ENCODE data around the gene KRTAP17-1. TPM values are rescaled to one million over a fixed set of nuclear protein-coding genes. Genes with fewer than 3 reads are reported as not detected.

KRTAP17-1 gene
- total RNA-seq, 2 donors from 2014 or later = not detected

DNA sequence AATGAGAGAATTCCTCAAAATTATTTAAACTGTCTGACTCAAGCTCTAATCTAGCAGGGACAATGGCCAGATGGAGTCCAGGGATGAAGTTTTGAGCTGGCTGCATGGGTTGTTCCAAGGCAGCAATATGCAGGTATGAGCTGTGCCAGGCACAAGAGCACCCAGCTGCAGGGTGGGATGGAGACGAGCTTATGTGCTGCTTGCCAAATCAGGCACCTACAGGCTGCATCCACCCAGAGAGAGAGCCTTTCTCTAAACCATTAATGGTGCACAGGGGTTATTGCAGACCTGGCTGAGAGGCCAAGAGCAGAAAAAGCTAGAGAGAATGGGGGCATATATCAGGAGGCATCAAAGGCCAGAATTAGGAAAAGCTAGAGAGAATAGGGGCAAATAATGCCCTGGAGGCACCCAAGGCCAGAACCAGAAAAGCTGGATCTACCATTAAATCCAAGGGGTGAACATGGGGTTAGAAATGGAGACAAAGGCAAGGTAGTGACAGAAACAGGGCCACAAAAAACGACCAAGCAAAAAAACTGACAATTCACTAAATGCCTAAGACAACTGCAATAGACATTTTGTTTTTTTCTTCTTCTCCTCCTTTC lies 24.2 kb upstream of the KRTAP17-1 start:
- Mint-ChIP-seq H3K9me3 (no peaks in the 10 kb centered on the region), H3K36me3 (ENCODE audit: low read depth) (no peaks in the 10 kb centered on the region), H3K4me3 (peak overlapping the region; percentile 46), H3K27ac (peak overlapping the region; percentile 34), H3K4me1 (peaks cover 45% of the 10 kb centered on the region), H3K27me3 (no peaks in the 10 kb centered on the region)
- no peak for ATAC-seq (replicated peaks)

DNA sequence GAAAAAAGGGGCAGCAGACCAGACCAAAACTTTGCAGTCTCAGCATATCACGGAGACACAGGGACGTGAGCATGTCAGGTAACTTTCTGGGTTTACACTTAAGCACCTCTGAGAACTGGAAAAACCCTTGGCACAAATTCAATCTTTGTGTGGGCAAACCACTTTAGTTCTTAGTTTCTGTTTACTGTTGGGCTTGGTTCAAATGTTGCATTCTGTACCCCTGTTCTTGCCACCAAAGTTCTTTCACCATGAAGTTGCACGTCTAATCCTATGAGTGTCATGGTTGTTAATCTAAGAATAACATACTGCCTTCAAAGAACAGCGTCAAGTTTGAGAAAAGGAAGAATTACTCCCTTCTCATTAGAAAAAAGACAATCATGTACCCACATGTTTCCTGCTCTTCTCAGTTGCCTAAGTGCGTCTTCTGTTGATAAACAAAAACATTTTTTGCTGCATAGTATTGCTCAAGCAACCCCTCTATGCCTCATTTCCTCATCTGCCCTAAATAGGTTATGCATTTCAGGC lies 23.5 kb upstream of the KRTAP17-1 start:
- H3K27me3 Mint-ChIP-seq = no peaks in the 10 kb centered on the region
- H3K4me3 Mint-ChIP-seq = peak overlapping the region; percentile 46
- peaks cover 48% of the 10 kb centered on the region for H3K4me1 Mint-ChIP-seq
- ATAC-seq (replicated peaks) = peak; percentile 70
- H3K36me3 Mint-ChIP-seq (ENCODE audit: low read depth) = no peaks in the 10 kb centered on the region
- peak overlapping the region; percentile 34 for H3K27ac Mint-ChIP-seq
- no peaks in the 10 kb centered on the region for H3K9me3 Mint-ChIP-seq

- no peak for ATAC-seq (replicated peaks)
- H3K27ac Mint-ChIP-seq = peak overlapping the region; percentile 73
- peaks cover 47% of the 10 kb centered on the region for H3K4me1 Mint-ChIP-seq
Measured at GRCh38 chr17:41335747-41336146, 20.2 kb upstream of the KRTAP17-1 start.

DNA sequence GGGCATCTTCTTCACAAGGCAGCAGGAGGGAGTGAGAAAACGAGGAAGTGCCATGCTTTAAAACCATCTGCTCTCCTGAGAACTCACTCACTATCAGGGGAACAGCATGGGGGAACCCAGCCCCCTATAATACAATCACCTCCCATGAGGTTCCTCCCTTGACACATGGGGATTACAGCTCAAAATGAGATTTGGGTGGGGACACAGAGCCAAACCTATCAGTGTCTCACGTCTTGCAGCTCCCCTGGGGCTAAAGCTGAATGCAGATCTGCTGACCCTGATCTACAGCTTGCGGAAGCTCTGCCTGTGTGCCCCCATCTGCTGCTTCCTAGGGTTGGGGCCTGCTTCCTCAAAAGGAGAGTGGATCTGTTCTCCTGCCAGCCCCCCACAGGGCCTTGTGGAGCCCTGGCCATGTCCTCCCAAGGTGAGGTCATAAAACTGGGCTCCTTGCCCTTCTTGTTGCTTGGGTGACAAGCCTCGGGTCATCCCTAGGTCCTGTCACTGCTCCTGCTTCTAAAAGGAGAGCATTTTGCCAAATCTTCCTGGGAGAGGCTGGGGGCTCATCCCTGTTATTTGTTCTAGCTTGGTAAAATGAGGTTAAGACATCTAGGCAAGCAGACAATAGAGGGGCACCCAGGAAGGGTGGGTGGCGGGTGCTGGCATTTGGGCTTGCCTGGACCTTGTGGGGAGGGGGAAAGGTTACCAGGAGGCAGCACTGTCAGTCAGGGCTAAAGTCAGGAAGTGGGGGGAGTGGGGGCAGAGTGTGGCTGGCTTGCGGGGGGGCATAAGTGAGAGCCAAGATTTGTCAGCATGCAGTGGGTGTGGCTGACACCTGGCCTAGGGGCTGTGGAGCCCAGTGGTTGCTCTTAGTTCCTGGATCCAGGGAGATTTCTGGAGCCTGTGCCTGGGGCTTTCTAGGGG lies 19.1 kb upstream of the KRTAP17-1 start:
- Mint-ChIP-seq H3K4me3 (no peak overlapping the region), H3K9me3 (no peaks in the 10 kb centered on the region), H3K4me1 (peaks cover 36% of the 10 kb centered on the region), H3K27ac (peak overlapping the region; percentile 73), H3K27me3 (no peaks in the 10 kb centered on the region), H3K36me3 (ENCODE audit: low read depth) (no peaks in the 10 kb centered on the region)
- ATAC-seq (replicated peaks) = no peak

More at GRCh38 chr17:41335747-41336146, 20.2 kb upstream of the KRTAP17-1 start:
- no peaks in the 10 kb centered on the region for H3K9me3 Mint-ChIP-seq
- H3K4me3 Mint-ChIP-seq = peak overlapping the region; percentile 3
- no peaks in the 10 kb centered on the region for H3K36me3 Mint-ChIP-seq (ENCODE audit: low read depth)
- no peaks in the 10 kb centered on the region for H3K27me3 Mint-ChIP-seq

DNA sequence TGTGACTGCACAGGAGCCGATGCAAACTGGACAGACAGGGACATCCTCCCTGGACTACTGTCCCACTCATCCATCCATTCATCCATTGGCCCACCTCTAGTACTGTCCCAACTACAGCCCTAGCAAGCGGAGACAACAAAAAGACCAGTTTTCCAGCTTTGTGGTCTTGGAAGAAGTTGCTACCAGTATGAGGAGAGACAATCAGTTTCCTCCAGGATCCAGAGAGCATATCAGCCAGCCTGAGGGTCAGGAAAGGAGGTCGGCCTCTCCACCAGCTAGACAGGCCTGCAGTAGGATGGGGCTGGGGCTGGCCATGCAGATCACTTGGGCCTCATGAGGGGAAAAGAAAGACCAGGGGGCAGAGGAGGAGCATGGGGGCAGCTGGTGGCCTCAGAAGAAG lies 18.3 kb upstream of the KRTAP17-1 start:
- peak overlapping the region; percentile 39 for H3K27ac Mint-ChIP-seq
- ATAC-seq (replicated peaks) = no peak
- no peaks in the 10 kb centered on the region for H3K36me3 Mint-ChIP-seq (ENCODE audit: low read depth)
- peaks cover 28% of the 10 kb centered on the region for H3K4me1 Mint-ChIP-seq
- no peaks in the 10 kb centered on the region for H3K9me3 Mint-ChIP-seq
- no peaks in the 10 kb centered on the region for H3K27me3 Mint-ChIP-seq
- no peak overlapping the region for H3K4me3 Mint-ChIP-seq

GRCh38 chr17:41333098-41333497 lies 17.6 kb upstream of the KRTAP17-1 start:
- ATAC-seq (replicated peaks) = no peak
- H3K27ac Mint-ChIP-seq = no peak overlapping the region
- no peak overlapping the region for H3K4me3 Mint-ChIP-seq
- no peaks in the 10 kb centered on the region for H3K27me3 Mint-ChIP-seq
- H3K36me3 Mint-ChIP-seq (ENCODE audit: low read depth) = no peaks in the 10 kb centered on the region
- H3K4me1 Mint-ChIP-seq = peaks cover 31% of the 10 kb centered on the region
- no peaks in the 10 kb centered on the region for H3K9me3 Mint-ChIP-seq

DNA sequence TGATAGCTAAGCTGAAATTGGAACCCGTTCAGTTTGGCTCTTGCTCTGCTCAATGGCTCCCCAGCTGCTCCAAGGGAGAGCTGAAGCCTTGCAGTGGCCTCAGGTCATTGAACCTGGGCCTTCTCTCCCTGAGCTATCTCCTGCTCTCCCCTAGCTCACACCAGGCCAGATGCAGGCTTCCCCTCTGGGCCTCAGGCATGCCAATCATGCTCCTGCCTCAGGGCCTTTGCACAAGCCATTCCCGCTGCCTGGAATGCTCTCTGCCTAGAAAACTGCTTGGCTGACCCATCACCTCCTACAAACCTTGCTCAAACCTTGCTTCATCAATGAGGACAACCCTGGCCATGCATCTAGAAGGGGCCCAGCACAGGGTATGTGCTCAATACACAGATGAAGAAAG lies 16.7 kb upstream of the KRTAP17-1 start:
- Mint-ChIP-seq H3K27me3 (no peaks in the 10 kb centered on the region), H3K9me3 (no peaks in the 10 kb centered on the region), H3K4me1 (peaks cover 31% of the 10 kb centered on the region), H3K4me3 (no peak overlapping the region), H3K36me3 (ENCODE audit: low read depth) (no peaks in the 10 kb centered on the region), H3K27ac (peak overlapping the region; percentile 62)
- no peak for ATAC-seq (replicated peaks)

- H3K4me1 Mint-ChIP-seq = peaks cover 31% of the 10 kb centered on the region
- ATAC-seq (replicated peaks) = no peak
Measured at GRCh38 chr17:41331606-41332005, 16.1 kb upstream of the KRTAP17-1 start.

DNA sequence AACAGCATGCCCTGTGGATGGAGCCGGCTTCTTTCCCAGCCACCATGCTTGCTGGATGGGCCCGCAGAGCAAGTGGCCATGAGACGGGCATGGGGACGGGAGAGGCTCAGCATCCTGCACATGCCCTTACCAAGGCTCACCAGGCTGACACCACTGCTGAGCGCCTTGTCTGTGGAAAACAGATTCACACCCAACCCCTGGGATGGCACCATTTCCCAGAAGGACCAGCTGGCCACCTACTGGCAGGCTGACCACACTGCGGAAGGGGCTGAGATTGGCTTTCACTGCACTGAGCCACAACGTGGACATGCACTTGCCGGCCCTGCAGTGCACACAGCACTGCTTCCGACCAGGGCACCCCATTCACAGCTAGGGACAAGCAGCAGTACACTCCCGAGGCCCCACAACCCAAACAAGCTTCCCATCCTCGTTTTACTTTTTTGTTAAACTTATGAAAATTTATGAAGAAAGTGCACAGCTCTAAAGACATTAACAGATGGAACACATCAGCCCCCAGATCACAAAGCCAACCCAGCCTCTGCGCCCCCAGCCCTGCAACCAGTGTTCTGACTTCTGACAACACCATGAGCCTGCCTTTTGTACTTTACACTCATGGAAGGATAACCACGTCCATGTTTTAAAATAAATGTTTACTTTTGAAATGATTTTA lies 13.9 kb upstream of the KRTAP17-1 start:
- Mint-ChIP-seq H3K27ac (no peak overlapping the region), H3K4me1 (peaks cover 19% of the 10 kb centered on the region), H3K36me3 (ENCODE audit: low read depth) (no peaks in the 10 kb centered on the region), H3K4me3 (no peak overlapping the region), H3K27me3 (no peaks in the 10 kb centered on the region), H3K9me3 (no peaks in the 10 kb centered on the region)
- ATAC-seq (replicated peaks) = peak; percentile 31

More at GRCh38 chr17:41331606-41332005, 16.1 kb upstream of the KRTAP17-1 start:
- Mint-ChIP-seq H3K36me3 (ENCODE audit: low read depth) (no peaks in the 10 kb centered on the region), H3K27me3 (no peaks in the 10 kb centered on the region), H3K27ac (peak overlapping the region; percentile 38), H3K4me3 (no peak overlapping the region), H3K9me3 (no peaks in the 10 kb centered on the region)

DNA sequence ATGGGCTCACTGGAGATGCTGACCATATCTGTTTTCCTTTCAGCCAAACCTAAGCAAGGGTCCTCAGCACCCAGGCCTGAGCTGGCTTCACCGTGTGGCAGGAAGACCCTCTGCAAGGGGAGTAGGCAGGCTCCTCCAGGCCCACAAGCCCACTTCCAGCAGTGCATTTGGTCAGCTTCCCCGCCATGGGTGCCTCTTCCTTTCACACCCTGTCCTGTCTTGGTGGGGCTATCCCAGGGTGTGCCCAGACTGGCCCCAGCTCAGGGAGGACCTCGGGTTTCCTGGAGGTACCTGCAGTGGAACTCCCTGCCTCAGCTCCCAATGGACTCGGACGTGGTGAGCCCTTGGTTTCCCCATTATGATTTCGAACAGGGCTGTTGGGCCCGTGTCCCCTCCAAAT lies 12.7 kb upstream of the KRTAP17-1 start:
- ATAC-seq (replicated peaks) = no peak
- no peak overlapping the region for H3K4me3 Mint-ChIP-seq

GRCh38 chr17:41327411-41328120 lies 12.1 kb upstream of the KRTAP17-1 start:
- Mint-ChIP-seq H3K4me1 (peaks cover 20% of the 10 kb centered on the region), H3K27ac (peak overlapping the region; percentile 76), H3K4me3 (peak overlapping the region; percentile 28), H3K36me3 (ENCODE audit: low read depth) (no peaks in the 10 kb centered on the region), H3K9me3 (no peaks in the 10 kb centered on the region), H3K27me3 (no peaks in the 10 kb centered on the region)
- no peak for ATAC-seq (replicated peaks)

More for the DNA sequence above, 12.7 kb upstream of the KRTAP17-1 start:
- H3K27ac Mint-ChIP-seq = peak overlapping the region; percentile 54
- H3K36me3 Mint-ChIP-seq (ENCODE audit: low read depth) = no peaks in the 10 kb centered on the region
- H3K27me3 Mint-ChIP-seq = no peaks in the 10 kb centered on the region
- no peaks in the 10 kb centered on the region for H3K9me3 Mint-ChIP-seq
- peaks cover 19% of the 10 kb centered on the region for H3K4me1 Mint-ChIP-seq

- Mint-ChIP-seq H3K36me3 (ENCODE audit: low read depth) (no peaks in the 10 kb centered on the region), H3K27me3 (no peaks in the 10 kb centered on the region), H3K4me1 (peaks cover 17% of the 10 kb centered on the region), H3K27ac (peak overlapping the region; percentile 76), H3K9me3 (no peaks in the 10 kb centered on the region), H3K4me3 (no peak overlapping the region)
- peak; percentile 8 for ATAC-seq (replicated peaks)
Measured at GRCh38 chr17:41326173-41327145, 10.9 kb upstream of the KRTAP17-1 start.

- no peaks in the 10 kb centered on the region for H3K27me3 Mint-ChIP-seq
- no peaks in the 10 kb centered on the region for H3K36me3 Mint-ChIP-seq (ENCODE audit: low read depth)
- ATAC-seq (replicated peaks) = no peak
- peaks cover 17% of the 10 kb centered on the region for H3K4me1 Mint-ChIP-seq
- H3K4me3 Mint-ChIP-seq = no peak overlapping the region
- H3K27ac Mint-ChIP-seq = peak overlapping the region; percentile 76
- no peaks in the 10 kb centered on the region for H3K9me3 Mint-ChIP-seq
Measured at GRCh38 chr17:41325611-41326010, 10.1 kb upstream of the KRTAP17-1 start.

Data from activated T-helper 17 cell treated with anti-CD3 and anti-CD28 coated beads, Interleukin-2, amount 50 U/mL, for 72 hours (primary cell).